ENCODE results near the gene CREB3L2. TPM values are rescaled to one million over a fixed set of nuclear protein-coding genes. Genes with fewer than 3 reads are reported as not detected.

CREB3L2 gene
- total and polyA plus RNA-seq, 10 of the 15 experiments (the other 5 are each of a cell fraction or from before 2014, with no cell fraction given) = 6.4 to 67.1 (median 26.2) TPM

DNA sequence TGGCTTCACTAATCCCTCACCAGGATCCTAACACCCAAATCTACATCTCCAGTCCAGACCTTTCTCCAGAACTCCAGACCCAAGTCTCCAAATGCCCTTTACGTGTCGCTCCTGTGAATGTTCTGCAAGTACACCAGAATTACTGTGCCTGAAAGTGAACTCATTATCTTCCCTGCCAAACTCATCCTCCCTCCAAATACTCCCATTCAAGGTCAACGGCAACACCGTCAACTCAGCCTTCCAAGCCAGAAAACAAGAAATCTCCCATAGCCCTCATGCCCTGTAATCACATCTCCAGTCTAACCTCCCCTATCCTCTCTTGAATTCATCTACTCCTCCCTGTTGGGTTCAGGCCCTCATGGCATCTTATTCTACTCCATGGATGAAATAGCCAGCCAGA lies 12.3 kb downstream of the CREB3L2 start (continued):
- TF ChIP-seq, protein P1, sequence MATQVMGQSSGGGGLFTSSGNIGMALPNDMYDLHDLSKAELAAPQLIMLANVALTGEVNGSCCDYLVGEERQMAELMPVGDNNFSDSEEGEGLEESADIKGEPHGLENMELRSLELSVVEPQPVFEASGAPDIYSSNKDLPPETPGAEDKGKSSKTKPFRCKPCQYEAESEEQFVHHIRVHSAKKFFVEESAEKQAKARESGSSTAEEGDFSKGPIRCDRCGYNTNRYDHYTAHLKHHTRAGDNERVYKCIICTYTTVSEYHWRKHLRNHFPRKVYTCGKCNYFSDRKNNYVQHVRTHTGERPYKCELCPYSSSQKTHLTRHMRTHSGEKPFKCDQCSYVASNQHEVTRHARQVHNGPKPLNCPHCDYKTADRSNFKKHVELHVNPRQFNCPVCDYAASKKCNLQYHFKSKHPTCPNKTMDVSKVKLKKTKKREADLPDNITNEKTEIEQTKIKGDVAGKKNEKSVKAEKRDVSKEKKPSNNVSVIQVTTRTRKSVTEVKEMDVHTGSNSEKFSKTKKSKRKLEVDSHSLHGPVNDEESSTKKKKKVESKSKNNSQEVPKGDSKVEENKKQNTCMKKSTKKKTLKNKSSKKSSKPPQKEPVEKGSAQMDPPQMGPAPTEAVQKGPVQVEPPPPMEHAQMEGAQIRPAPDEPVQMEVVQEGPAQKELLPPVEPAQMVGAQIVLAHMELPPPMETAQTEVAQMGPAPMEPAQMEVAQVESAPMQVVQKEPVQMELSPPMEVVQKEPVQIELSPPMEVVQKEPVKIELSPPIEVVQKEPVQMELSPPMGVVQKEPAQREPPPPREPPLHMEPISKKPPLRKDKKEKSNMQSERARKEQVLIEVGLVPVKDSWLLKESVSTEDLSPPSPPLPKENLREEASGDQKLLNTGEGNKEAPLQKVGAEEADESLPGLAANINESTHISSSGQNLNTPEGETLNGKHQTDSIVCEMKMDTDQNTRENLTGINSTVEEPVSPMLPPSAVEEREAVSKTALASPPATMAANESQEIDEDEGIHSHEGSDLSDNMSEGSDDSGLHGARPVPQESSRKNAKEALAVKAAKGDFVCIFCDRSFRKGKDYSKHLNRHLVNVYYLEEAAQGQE (IDR thresholded peaks at IDR 0.05; ENCODE audit: low read depth, low read length) = no peak
- TF ChIP-seq, protein P2, sequence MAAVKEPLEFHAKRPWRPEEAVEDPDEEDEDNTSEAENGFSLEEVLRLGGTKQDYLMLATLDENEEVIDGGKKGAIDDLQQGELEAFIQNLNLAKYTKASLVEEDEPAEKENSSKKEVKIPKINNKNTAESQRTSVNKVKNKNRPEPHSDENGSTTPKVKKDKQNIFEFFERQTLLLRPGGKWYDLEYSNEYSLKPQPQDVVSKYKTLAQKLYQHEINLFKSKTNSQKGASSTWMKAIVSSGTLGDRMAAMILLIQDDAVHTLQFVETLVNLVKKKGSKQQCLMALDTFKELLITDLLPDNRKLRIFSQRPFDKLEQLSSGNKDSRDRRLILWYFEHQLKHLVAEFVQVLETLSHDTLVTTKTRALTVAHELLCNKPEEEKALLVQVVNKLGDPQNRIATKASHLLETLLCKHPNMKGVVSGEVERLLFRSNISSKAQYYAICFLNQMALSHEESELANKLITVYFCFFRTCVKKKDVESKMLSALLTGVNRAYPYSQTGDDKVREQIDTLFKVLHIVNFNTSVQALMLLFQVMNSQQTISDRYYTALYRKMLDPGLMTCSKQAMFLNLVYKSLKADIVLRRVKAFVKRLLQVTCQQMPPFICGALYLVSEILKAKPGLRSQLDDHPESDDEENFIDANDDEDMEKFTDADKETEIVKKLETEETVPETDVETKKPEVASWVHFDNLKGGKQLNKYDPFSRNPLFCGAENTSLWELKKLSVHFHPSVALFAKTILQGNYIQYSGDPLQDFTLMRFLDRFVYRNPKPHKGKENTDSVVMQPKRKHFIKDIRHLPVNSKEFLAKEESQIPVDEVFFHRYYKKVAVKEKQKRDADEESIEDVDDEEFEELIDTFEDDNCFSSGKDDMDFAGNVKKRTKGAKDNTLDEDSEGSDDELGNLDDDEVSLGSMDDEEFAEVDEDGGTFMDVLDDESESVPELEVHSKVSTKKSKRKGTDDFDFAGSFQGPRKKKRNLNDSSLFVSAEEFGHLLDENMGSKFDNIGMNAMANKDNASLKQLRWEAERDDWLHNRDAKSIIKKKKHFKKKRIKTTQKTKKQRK (IDR thresholded peaks at IDR 0.05; ENCODE audit: low read depth, low read length) = no peak
- no peak for TF ChIP-seq EED (IDR thresholded peaks at IDR 0.05; ENCODE audit: low read depth)
- no peak for TF ChIP-seq BHLHE40 (IDR thresholded peaks at IDR 0.05; ENCODE audit: borderline replicate concordance in 1 of 2, low read depth in 2 of 2, low read length in 1 of 2)

All from GM12878 (cell line).